ENCODE results near the gene GATB. TPM values are rescaled to one million over a fixed set of nuclear protein-coding genes. Genes with fewer than 3 reads are reported as not detected.

The GATB gene
- total RNA-seq, 1 donor from 2014 or later = 15.7 TPM

DNA sequence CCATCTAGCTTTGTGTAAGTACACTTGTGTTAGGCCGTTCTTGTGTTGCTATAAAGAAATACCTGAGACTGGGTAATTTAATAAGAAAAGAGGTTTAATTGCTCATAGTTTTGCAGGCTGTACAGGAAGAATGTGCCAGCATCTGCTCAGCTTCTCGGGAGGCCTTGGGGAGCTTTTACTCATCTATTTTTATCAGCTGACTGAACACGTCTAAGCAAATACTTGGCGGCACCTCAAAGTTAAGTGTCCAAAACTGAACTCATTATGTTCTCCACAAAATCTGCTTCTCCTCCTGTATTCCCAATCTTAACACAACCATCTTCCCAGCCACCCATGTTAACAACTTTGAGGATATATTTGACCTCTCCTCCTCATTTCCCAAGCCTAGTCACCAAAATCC is 42.4 kb upstream of the GATB start:
- Histone ChIP-seq H3K27ac (ENCODE audit: low read depth, low read length) (no peak overlapping the region), H3K27me3 (ENCODE audit: control insufficient read depth in 3 of 3, insufficient read depth in 3 of 3, low read length in 3 of 3) (no peaks in the 10 kb centered on the region), H3K9me3 (ENCODE audit: control insufficient read depth in 3 of 3, low read length in 3 of 3) (peaks cover 0 to 1% (median 0%) of the 10 kb centered on the region in 3 donors), H3K9ac (ENCODE audit: low read depth in 1 of 3, low read length in 3 of 3) (no peak overlapping the region), H3K4me1 (ENCODE audit: control insufficient read depth in 3 of 3, insufficient read depth in 3 of 3, low read length in 3 of 3) (peaks cover 0 to 13% (median 11%) of the 10 kb centered on the region in 3 donors), H3K36me3 (ENCODE audit: control insufficient read depth in 3 of 3, insufficient read depth in 3 of 3, low read length in 3 of 3) (no peaks in the 10 kb centered on the region), H3K4me3 (ENCODE audit: low read length in 3 of 3) (no peak overlapping the region)

DNA sequence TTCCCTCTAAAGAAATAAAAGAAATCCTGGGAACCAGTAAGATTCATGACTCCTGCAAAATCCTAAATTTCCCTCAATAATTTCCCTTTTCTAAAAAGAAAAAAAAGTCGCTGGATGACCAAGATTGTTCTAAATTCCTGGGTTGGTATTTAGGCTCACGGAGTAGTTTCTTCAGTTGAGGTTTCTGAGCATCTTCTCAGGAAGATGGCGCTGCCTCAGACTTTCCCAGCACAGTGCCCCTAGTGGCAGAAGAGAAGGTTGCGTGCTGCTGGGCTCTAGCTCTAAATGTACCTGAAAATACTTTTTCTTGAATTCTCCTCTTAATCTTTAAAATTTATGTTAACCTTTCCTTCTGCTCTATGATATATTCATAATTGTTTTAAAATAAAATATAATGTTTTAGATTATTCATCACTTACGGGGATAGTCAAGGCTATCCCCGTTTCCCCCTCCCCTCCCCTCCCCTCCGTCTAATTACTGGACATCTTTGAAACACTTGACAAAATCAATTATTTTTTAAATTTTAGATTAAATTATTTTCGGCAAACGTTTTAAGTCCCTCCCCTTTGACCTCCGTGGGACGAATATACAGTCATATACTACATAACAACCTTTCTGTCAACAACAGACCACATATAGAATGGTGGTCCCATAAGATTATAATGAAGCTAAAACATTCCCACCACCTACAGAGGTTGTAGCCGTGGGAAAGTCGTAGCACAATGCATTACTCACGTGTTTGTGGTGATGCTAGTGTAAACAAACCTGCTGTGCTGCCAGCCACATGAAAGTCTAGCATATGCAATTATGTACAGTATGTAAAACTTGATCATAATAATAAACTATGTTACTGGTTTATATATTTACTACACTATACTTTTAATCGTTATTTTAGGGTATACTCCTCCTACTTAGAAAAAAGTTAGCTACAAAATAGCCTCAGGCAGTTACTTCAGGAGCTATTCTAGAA is 41.0 kb upstream of the GATB start:
- H3K36me3 ChIP-seq (ENCODE audit: control insufficient read depth in 3 of 3, insufficient read depth in 3 of 3, low read length in 3 of 3) = no peaks in the 10 kb centered on the region
- no peak overlapping the region for H3K4me3 ChIP-seq (ENCODE audit: low read length in 3 of 3)
- no peak overlapping the region for H3K9ac ChIP-seq (ENCODE audit: low read depth in 1 of 3, low read length in 3 of 3)
- H3K27ac ChIP-seq (ENCODE audit: low read depth, low read length) = no peak overlapping the region
- no peaks in the 10 kb centered on the region for H3K27me3 ChIP-seq (ENCODE audit: control insufficient read depth in 3 of 3, insufficient read depth in 3 of 3, low read length in 3 of 3)
- H3K4me1 ChIP-seq (ENCODE audit: control insufficient read depth in 3 of 3, insufficient read depth in 3 of 3, low read length in 3 of 3) = peaks cover 0 to 6% (median 5%) of the 10 kb centered on the region in 3 donors
- H3K9me3 ChIP-seq (ENCODE audit: control insufficient read depth in 3 of 3, low read length in 3 of 3) = peaks cover 0 to 1% (median 0%) of the 10 kb centered on the region in 3 donors

DNA sequence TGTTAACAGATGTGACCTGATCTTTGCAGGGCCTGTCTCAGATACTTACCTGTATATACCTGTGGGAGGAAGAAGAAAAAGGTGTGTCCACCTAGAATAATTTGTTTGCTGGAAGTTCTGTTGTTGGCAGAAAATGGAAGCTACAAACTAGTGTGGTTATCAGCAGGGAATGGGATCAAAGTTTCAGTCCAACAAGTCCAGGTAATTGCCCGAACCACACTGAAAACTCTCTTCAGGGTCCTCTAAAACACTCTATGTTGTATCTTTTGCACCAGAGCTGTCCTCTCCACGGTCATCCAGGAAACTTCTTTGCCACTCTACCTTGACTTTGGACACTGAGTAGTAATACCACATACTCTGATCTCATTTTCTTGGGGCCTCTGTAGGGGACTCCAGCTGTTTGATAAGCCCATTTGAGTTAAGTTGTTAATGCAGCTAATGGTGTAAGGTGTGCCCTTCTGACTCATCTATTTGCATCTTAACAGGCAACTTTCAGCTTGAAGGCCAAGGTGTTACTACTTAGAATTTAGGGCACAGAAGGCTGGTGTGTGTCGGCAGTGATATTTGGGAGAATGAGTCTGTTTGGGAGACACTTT is 38.7 kb upstream of the GATB start:
- no peak overlapping the region for H3K4me3 ChIP-seq (ENCODE audit: low read length in 3 of 3)
- no peaks in the 10 kb centered on the region for H3K4me1 ChIP-seq (ENCODE audit: control insufficient read depth in 3 of 3, insufficient read depth in 3 of 3, low read length in 3 of 3)
- peaks cover 0 to 1% (median 0%) of the 10 kb centered on the region in 3 donors for H3K9me3 ChIP-seq (ENCODE audit: control insufficient read depth in 3 of 3, low read length in 3 of 3)
- no peaks in the 10 kb centered on the region for H3K27me3 ChIP-seq (ENCODE audit: control insufficient read depth in 3 of 3, insufficient read depth in 3 of 3, low read length in 3 of 3)
- H3K9ac ChIP-seq (ENCODE audit: low read depth in 1 of 3, low read length in 3 of 3) = no peak overlapping the region
- H3K36me3 ChIP-seq (ENCODE audit: control insufficient read depth in 3 of 3, insufficient read depth in 3 of 3, low read length in 3 of 3) = no peaks in the 10 kb centered on the region
- H3K27ac ChIP-seq (ENCODE audit: low read depth, low read length) = no peak overlapping the region

DNA sequence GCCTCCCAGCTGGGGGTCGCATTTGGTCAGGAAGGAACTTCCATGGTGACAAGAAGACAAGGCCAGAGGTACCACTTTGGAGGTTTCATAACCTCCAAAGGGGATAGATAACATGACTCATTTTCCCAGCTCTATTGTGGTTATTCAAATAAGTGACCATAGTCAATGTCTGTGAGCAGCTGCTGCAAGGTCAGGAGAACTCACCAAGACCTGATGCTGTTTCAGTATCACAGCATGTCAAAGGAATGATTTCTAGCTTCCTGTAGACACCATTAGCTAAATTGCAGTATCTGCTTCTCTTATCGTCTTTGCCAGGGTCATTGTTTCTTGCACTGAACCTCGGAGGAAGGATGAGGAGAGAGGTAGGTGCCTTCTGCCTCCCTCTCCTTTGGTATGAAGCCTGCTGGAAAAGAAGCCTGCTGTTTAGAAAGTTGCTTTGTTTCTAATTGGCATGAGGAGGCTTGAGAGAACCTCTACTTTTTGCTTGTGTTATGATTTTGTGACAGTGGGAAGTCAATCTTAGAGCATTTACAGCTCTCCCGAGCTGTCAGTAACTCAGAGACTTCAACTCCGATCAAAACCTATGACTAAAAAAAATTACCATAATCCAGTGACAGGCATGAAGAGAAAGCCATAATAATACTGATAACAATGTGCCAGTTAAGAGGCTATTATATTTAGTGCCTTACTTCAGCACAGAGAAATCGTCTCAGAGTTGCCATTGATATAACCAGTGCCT is 38.0 kb upstream of the GATB start:
- no peaks in the 10 kb centered on the region for H3K36me3 ChIP-seq (ENCODE audit: control insufficient read depth in 3 of 3, insufficient read depth in 3 of 3, low read length in 3 of 3)
- no peak overlapping the region for H3K4me3 ChIP-seq (ENCODE audit: low read length in 3 of 3)
- H3K27me3 ChIP-seq (ENCODE audit: control insufficient read depth in 3 of 3, insufficient read depth in 3 of 3, low read length in 3 of 3) = no peaks in the 10 kb centered on the region
- no peak overlapping the region for H3K27ac ChIP-seq (ENCODE audit: low read depth, low read length)
- peaks cover 0 to 1% (median 0%) of the 10 kb centered on the region in 3 donors for H3K9me3 ChIP-seq (ENCODE audit: control insufficient read depth in 3 of 3, low read length in 3 of 3)
- H3K4me1 ChIP-seq (ENCODE audit: control insufficient read depth in 3 of 3, insufficient read depth in 3 of 3, low read length in 3 of 3) = no peaks in the 10 kb centered on the region
- H3K9ac ChIP-seq (ENCODE audit: low read depth in 1 of 3, low read length in 3 of 3) = no peak overlapping the region

DNA sequence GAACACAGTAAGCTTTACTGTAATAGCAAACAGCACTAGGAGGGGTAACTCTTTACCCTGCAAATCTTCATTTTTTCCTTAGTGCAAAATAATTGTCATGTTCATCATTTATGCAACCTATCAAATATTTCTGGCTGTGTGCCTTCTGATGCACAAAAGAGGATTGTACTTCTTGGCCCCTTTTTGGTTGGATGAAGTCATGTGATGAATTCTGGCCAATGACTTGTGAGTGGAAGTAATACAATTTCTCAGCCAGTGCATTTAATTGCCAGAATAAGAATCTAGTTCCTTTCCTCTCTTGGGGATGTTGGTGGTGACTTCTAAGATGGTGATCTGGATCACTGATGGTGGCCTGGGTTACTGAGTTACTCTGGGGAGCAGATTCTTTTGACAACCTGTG is 37.0 kb upstream of the GATB start:
- Histone ChIP-seq H3K4me1 (ENCODE audit: control insufficient read depth in 3 of 3, insufficient read depth in 3 of 3, low read length in 3 of 3) (no peaks in the 10 kb centered on the region), H3K9ac (ENCODE audit: low read depth in 1 of 3, low read length in 3 of 3) (no peak overlapping the region), H3K36me3 (ENCODE audit: control insufficient read depth in 3 of 3, insufficient read depth in 3 of 3, low read length in 3 of 3) (no peaks in the 10 kb centered on the region), H3K27ac (ENCODE audit: low read depth, low read length) (no peak overlapping the region), H3K4me3 (ENCODE audit: low read length in 3 of 3) (no peak overlapping the region), H3K27me3 (ENCODE audit: control insufficient read depth in 3 of 3, insufficient read depth in 3 of 3, low read length in 3 of 3) (no peaks in the 10 kb centered on the region), H3K9me3 (ENCODE audit: control insufficient read depth in 3 of 3, low read length in 3 of 3) (peaks cover 0 to 1% (median 0%) of the 10 kb centered on the region in 3 donors)

DNA sequence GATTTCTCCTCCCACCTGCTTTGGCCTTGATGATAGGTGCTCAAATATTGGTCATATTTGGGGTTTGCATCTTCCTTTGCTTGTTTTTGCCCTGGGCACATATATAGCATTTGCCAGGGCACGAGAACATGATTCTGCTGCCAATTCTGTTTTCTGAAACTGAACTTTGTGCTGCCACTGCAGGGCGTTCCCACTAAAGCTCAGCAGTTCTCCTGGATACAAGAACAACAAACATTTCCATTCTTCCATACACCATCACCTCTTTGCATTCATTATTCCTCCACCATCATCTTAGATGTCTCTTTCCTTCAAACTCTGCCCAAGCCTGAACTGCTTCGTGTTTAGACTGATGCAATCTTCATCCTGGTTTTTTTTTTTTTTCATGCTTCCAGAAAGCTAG is 36.3 kb upstream of the GATB start:
- Histone ChIP-seq H3K27me3 (ENCODE audit: control insufficient read depth in 3 of 3, insufficient read depth in 3 of 3, low read length in 3 of 3) (no peaks in the 10 kb centered on the region), H3K4me1 (ENCODE audit: control insufficient read depth in 3 of 3, insufficient read depth in 3 of 3, low read length in 3 of 3) (no peaks in the 10 kb centered on the region), H3K9ac (ENCODE audit: low read depth in 1 of 3, low read length in 3 of 3) (no peak overlapping the region), H3K4me3 (ENCODE audit: low read length in 3 of 3) (no peak overlapping the region), H3K36me3 (ENCODE audit: control insufficient read depth in 3 of 3, insufficient read depth in 3 of 3, low read length in 3 of 3) (no peaks in the 10 kb centered on the region), H3K9me3 (ENCODE audit: control insufficient read depth in 3 of 3, low read length in 3 of 3) (peaks cover 0 to 1% (median 0%) of the 10 kb centered on the region in 3 donors), H3K27ac (ENCODE audit: low read depth, low read length) (no peak overlapping the region)

DNA sequence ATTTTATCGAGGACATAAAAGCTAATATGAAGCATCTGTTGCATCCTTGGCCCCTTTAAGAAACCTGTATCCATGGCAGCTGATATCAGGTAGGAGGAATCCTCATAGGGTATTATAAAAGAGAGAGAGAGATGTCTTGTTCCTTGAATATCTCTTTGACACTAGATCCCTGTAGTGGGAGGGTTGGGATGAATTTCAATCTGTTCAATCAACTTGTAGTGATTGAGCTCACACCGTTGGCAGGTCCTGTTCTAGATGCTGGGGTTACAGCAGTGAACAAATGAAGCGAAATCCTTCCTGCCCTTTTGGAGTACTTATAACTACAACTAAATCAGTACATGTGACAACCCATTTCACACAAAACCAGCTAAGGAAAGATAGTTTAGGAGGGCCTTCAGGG is 35.3 kb upstream of the GATB start:
- Histone ChIP-seq H3K9ac (ENCODE audit: low read depth in 1 of 3, low read length in 3 of 3) (no peak overlapping the region), H3K36me3 (ENCODE audit: control insufficient read depth in 3 of 3, insufficient read depth in 3 of 3, low read length in 3 of 3) (no peaks in the 10 kb centered on the region), H3K9me3 (ENCODE audit: control insufficient read depth in 3 of 3, low read length in 3 of 3) (peaks cover 0 to 1% (median 0%) of the 10 kb centered on the region in 3 donors), H3K4me1 (ENCODE audit: control insufficient read depth in 3 of 3, insufficient read depth in 3 of 3, low read length in 3 of 3) (no peaks in the 10 kb centered on the region), H3K4me3 (ENCODE audit: low read length in 3 of 3) (no peak overlapping the region), H3K27ac (ENCODE audit: low read depth, low read length) (no peak overlapping the region), H3K27me3 (ENCODE audit: control insufficient read depth in 3 of 3, insufficient read depth in 3 of 3, low read length in 3 of 3) (no peaks in the 10 kb centered on the region)

DNA sequence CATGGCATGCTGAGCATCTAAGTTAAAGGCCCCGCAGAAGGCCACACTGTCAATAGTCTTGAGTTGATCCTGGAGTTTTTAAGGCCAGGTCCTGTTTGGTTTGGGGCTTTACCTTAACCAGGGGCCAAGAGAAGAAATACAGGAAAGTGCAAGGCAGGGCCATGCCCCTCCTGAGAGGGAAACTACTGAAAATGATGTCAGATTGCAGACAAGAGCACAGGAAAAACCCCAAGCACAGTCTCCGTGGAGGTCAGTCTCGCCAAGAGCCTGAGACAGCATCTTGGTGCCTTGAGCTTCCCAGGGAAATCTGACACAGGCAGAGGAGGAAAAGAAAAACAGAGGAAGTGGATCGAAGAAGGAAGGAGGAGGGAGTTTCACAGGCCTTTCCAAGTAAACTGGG is 32.2 kb upstream of the GATB start:
- no peaks in the 10 kb centered on the region for H3K4me1 ChIP-seq (ENCODE audit: control insufficient read depth in 3 of 3, insufficient read depth in 3 of 3, low read length in 3 of 3)
- no peaks in the 10 kb centered on the region for H3K36me3 ChIP-seq (ENCODE audit: control insufficient read depth in 3 of 3, insufficient read depth in 3 of 3, low read length in 3 of 3)
- no peaks in the 10 kb centered on the region for H3K27me3 ChIP-seq (ENCODE audit: control insufficient read depth in 3 of 3, insufficient read depth in 3 of 3, low read length in 3 of 3)
- H3K27ac ChIP-seq (ENCODE audit: low read depth, low read length) = no peak overlapping the region
- no peak overlapping the region for H3K4me3 ChIP-seq (ENCODE audit: low read length in 3 of 3)
- no peak overlapping the region for H3K9ac ChIP-seq (ENCODE audit: low read depth in 1 of 3, low read length in 3 of 3)
- H3K9me3 ChIP-seq (ENCODE audit: control insufficient read depth in 3 of 3, low read length in 3 of 3) = no peaks in the 10 kb centered on the region

DNA sequence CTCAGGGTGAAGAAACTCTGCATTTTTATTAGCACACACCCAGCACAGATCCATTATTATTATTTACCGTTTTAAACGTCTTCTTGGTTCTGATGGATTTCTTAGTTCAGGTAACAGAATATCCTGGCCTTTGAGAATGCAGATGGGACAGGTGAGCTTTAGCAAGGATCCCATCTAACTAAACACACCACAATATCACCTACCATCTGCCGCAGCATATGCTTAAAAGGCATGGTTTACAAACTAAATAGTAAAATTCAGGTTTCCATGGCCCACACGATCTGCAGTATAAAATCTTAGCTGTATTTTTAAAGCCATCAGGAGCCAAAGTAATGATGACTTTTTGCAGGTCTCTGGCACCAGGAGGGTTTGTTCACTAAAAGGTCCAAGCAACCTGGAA is 31.7 kb upstream of the GATB start:
- Histone ChIP-seq H3K27ac (ENCODE audit: low read depth, low read length) (no peak overlapping the region), H3K4me1 (ENCODE audit: control insufficient read depth in 3 of 3, insufficient read depth in 3 of 3, low read length in 3 of 3) (no peaks in the 10 kb centered on the region)

DNA sequence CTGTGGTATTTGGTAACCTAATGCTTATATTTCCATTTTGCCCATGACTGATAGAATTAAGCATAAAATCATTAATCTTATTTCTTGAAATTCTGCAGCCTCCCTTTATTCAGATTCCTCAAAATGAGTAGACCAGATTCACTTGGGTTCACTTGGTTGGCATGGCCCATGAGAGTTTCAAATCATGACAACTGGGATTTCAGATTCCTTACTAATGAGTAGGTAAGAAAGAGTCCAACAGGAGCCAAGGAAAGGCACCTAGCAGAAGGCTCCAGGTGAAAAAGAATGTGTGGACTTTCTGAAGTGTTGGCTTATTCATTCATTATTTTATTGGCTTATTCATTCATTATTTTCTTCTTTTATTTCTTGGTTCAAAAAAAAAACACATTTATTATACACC is 27.2 kb upstream of the GATB start:
- H3K27ac ChIP-seq (ENCODE audit: low read depth, low read length) = no peak overlapping the region
- H3K4me3 ChIP-seq (ENCODE audit: low read length in 3 of 3) = no peak overlapping the region
- H3K4me1 ChIP-seq (ENCODE audit: control insufficient read depth in 3 of 3, insufficient read depth in 3 of 3, low read length in 3 of 3) = no peaks in the 10 kb centered on the region
- no peaks in the 10 kb centered on the region for H3K9me3 ChIP-seq (ENCODE audit: control insufficient read depth in 3 of 3, low read length in 3 of 3)
- no peaks in the 10 kb centered on the region for H3K27me3 ChIP-seq (ENCODE audit: control insufficient read depth in 3 of 3, insufficient read depth in 3 of 3, low read length in 3 of 3)
- no peak overlapping the region for H3K9ac ChIP-seq (ENCODE audit: low read depth in 1 of 3, low read length in 3 of 3)
- no peaks in the 10 kb centered on the region for H3K36me3 ChIP-seq (ENCODE audit: control insufficient read depth in 3 of 3, insufficient read depth in 3 of 3, low read length in 3 of 3)

More for the DNA sequence above, 31.7 kb upstream of the GATB start:
- no peak overlapping the region for H3K9ac ChIP-seq (ENCODE audit: low read depth in 1 of 3, low read length in 3 of 3)
- no peaks in the 10 kb centered on the region for H3K9me3 ChIP-seq (ENCODE audit: control insufficient read depth in 3 of 3, low read length in 3 of 3)
- H3K27me3 ChIP-seq (ENCODE audit: control insufficient read depth in 3 of 3, insufficient read depth in 3 of 3, low read length in 3 of 3) = no peaks in the 10 kb centered on the region
- H3K4me3 ChIP-seq (ENCODE audit: low read length in 3 of 3) = no peak overlapping the region
- H3K36me3 ChIP-seq (ENCODE audit: control insufficient read depth in 3 of 3, insufficient read depth in 3 of 3, low read length in 3 of 3) = no peaks in the 10 kb centered on the region

All from skeletal muscle tissue (tissue), 4 donors.